Uterus (tissue), 2 donors: ENCODE data around the gene EID2B.

Source experiments
- POLR2A ChIP-seq, 2 donors: fragments of 450-650 bp; IDR thresholded peaks; one replicate each; pipeline ENCODE4 v1.6.1; 2016; ENCODE audit warnings: antibody characterized with exemption in 2 of 2, mild to moderate bottlenecking in 1 of 2, moderate library complexity in 1 of 2
- TF ChIP-seq, protein P1 (sequence below), 4 experiments: fragments of 200-600 bp in 2 of 4; fragments of 450-650 bp in 2 of 4; sonication (generic) in 2 of 4; IDR thresholded peaks; one replicate each; pipeline ENCODE4 v1.5.1; 2016 to 2019; ENCODE audit warnings: antibody characterized with exemption in 4 of 4, mild to moderate bottlenecking in 2 of 4, moderate library complexity in 1 of 4

- TF ChIP-seq, protein P1, sequence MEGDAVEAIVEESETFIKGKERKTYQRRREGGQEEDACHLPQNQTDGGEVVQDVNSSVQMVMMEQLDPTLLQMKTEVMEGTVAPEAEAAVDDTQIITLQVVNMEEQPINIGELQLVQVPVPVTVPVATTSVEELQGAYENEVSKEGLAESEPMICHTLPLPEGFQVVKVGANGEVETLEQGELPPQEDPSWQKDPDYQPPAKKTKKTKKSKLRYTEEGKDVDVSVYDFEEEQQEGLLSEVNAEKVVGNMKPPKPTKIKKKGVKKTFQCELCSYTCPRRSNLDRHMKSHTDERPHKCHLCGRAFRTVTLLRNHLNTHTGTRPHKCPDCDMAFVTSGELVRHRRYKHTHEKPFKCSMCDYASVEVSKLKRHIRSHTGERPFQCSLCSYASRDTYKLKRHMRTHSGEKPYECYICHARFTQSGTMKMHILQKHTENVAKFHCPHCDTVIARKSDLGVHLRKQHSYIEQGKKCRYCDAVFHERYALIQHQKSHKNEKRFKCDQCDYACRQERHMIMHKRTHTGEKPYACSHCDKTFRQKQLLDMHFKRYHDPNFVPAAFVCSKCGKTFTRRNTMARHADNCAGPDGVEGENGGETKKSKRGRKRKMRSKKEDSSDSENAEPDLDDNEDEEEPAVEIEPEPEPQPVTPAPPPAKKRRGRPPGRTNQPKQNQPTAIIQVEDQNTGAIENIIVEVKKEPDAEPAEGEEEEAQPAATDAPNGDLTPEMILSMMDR (IDR thresholded peaks at IDR 0.05) = no peak
- no peak for TF ChIP-seq POLR2A (IDR thresholded peaks at IDR 0.05)
Observed at GRCh38 chr19:39492225-39492624, 40.4 kb downstream of the EID2B start.
